HG03060 (cell line): ENCODE data around the gene UVRAG.

Experiments
- ATAC-seq: cut with Tn5 transposase; IDR thresholded peaks from one replicate; pipeline ENCODE4 v1.9.1; 2021; ENCODE audit warnings: low read depth, moderate number of reproducible peaks; ENCODE audit not compliant: unreplicated experiment

The UVRAG gene

GRCh38 chr11:75783416-75784084, 31.5 kb upstream of the UVRAG start:
- no peak for ATAC-seq

- ATAC-seq: no peak
Measured at GRCh38 chr11:75784085-75784478, 30.9 kb upstream of the UVRAG start.

GRCh38 chr11:75784506-75784905, 30.5 kb upstream of the UVRAG start:
- no peak for ATAC-seq

- ATAC-seq: no peak
Measured at GRCh38 chr11:75785187-75785586, 29.8 kb upstream of the UVRAG start.

GRCh38 chr11:75786101-75786736, 28.8 kb upstream of the UVRAG start:
- ATAC-seq: no peak

GRCh38 chr11:75789521-75789920, 25.5 kb upstream of the UVRAG start:
- ATAC-seq: no peak

- ATAC-seq: no peak
Measured at GRCh38 chr11:75790986-75791385, 24.0 kb upstream of the UVRAG start.

- ATAC-seq: no peak
Measured at GRCh38 chr11:75792127-75792731, 22.8 kb upstream of the UVRAG start.

- no peak for ATAC-seq
Measured at GRCh38 chr11:75792997-75793800, 21.8 kb upstream of the UVRAG start.

GRCh38 chr11:75793966-75794365, 21.0 kb upstream of the UVRAG start:
- ATAC-seq: no peak

- no peak for ATAC-seq
Measured at GRCh38 chr11:75795276-75796090, 19.5 kb upstream of the UVRAG start.

- ATAC-seq: no peak
Measured at GRCh38 chr11:75796091-75796435, 18.9 kb upstream of the UVRAG start.

GRCh38 chr11:75797116-75797515, 17.9 kb upstream of the UVRAG start:
- ATAC-seq: no peak

GRCh38 chr11:75797792-75798191, 17.2 kb upstream of the UVRAG start:
- ATAC-seq: no peak

GRCh38 chr11:75800136-75800675, 14.8 kb upstream of the UVRAG start:
- no peak for ATAC-seq

- ATAC-seq: no peak
Measured at GRCh38 chr11:75800728-75801361, 14.2 kb upstream of the UVRAG start.

GRCh38 chr11:75801362-75802020, 13.5 kb upstream of the UVRAG start:
- ATAC-seq: no peak

- no peak for ATAC-seq
Measured at GRCh38 chr11:75802021-75802912, 12.7 kb upstream of the UVRAG start.
